Measurements from ENCODE around the gene CTNND2. TPM values are rescaled to one million over a fixed set of nuclear protein-coding genes. Genes with fewer than 3 reads are reported as not detected.

Gene CTNND2
- total RNA-seq, 4 donors from 2014 or later: 0.22 to 2.8 (median 0.39) TPM

- no peak overlapping the region for H3K4me3 ChIP-seq (replicated peaks in 1 of 3)
- H3K9me3 ChIP-seq: no peaks in the 10 kb centered on the region
- H3K27ac ChIP-seq: no peak overlapping the region
- WGBS, 2 donors: 60 to 71% methylated on average over 3 of the region's 3 CpGs
- H3K36me3 ChIP-seq: no peaks in the 10 kb centered on the region
- no peak for DNase-seq
- no peaks in the 10 kb centered on the region for H3K4me1 ChIP-seq
- TF ChIP-seq, protein P1, sequence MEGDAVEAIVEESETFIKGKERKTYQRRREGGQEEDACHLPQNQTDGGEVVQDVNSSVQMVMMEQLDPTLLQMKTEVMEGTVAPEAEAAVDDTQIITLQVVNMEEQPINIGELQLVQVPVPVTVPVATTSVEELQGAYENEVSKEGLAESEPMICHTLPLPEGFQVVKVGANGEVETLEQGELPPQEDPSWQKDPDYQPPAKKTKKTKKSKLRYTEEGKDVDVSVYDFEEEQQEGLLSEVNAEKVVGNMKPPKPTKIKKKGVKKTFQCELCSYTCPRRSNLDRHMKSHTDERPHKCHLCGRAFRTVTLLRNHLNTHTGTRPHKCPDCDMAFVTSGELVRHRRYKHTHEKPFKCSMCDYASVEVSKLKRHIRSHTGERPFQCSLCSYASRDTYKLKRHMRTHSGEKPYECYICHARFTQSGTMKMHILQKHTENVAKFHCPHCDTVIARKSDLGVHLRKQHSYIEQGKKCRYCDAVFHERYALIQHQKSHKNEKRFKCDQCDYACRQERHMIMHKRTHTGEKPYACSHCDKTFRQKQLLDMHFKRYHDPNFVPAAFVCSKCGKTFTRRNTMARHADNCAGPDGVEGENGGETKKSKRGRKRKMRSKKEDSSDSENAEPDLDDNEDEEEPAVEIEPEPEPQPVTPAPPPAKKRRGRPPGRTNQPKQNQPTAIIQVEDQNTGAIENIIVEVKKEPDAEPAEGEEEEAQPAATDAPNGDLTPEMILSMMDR (IDR thresholded peaks at IDR 0.05): no peak
- TF ChIP-seq POLR2A (IDR thresholded peaks at IDR 0.05): no peak
- no peaks in the 10 kb centered on the region for H3K27me3 ChIP-seq
- intact Hi-C loops (cut with DNase I): no loop called here
These were observed 111.6 kb downstream of the CTNND2 start for GRCh38 chr5:11792621-11793020.

DNA sequence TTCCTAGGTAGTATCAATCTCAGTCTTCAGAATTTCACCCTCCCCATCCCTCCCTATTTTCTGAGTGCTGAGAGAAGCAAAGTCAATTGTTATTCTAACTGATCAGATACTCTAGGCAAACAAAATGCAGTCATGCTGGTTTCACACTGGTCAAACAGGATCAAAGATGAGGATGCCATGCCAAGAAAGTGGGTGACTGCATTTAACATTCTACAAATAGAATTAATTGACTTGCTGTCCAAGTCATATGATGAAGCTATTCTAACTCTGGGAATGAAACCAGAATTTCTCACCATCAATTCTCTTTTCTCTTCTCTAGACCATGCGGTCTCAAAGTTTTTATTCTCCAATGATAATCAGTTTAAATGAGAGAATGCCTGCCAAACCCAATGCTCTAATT, 112.5 kb downstream of the CTNND2 start:
- no peaks in the 10 kb centered on the region for H3K27me3 ChIP-seq
- WGBS, 2 donors: 63% methylated on average over 1 of the region's 1 CpG
- no peak overlapping the region for H3K4me3 ChIP-seq (replicated peaks in 1 of 3)
- intact Hi-C loops (cut with DNase I): no loop called here
- no peaks in the 10 kb centered on the region for H3K9me3 ChIP-seq
- no peaks in the 10 kb centered on the region for H3K4me1 ChIP-seq
- TF ChIP-seq, protein P1 (IDR thresholded peaks at IDR 0.05): no peak
- TF ChIP-seq POLR2A (IDR thresholded peaks at IDR 0.05): no peak
- peak; percentile 11 to 28 for DNase-seq
- no peak overlapping the region for H3K27ac ChIP-seq
- no peaks in the 10 kb centered on the region for H3K36me3 ChIP-seq

GRCh38 chr5:11790201-11790600, 114.0 kb downstream of the CTNND2 start:
- 47 to 49% methylated on average over 2 of the region's 2 CpGs for WGBS, 2 donors
- no peak for DNase-seq
- Histone ChIP-seq H3K9me3 (no peaks in the 10 kb centered on the region), H3K36me3 (no peaks in the 10 kb centered on the region), H3K27ac (no peak overlapping the region), H3K4me1 (no peaks in the 10 kb centered on the region), H3K4me3 (replicated peaks in 1 of 3) (no peak overlapping the region), H3K27me3 (no peaks in the 10 kb centered on the region)
- no peak for TF ChIP-seq POLR2A (IDR thresholded peaks at IDR 0.05)
- TF ChIP-seq, protein P1 (IDR thresholded peaks at IDR 0.05): no peak
- intact Hi-C loops (cut with DNase I): no loop called here

DNA sequence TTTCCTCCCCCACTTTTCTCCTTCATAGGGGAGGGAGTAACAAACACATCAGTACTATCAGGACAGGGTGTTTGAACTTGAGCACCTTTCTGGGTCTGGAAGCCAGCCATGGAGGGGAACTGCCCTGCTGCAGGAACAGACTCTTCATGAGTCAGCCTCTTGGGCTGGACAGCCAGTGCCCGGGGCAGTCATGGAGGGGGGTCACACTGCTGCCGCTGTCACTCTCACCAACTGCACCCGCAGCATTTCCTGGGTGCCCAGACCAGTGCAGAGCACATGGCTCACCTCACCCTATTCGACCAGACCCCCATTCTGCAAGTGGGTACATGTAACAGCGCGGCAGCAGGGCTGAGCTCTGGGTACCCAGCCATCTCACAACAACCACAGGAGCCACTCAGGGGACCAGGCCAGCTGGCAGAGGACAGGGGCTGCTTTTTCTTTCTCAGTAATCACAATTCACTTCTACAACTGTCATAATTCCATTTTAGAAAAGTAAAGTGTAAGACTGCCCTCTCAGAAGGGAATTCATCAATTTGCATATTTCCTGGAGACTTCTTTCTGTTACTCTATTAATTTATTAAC, 118.4 kb downstream of the CTNND2 start:
- Histone ChIP-seq H3K27me3 (no peaks in the 10 kb centered on the region), H3K36me3 (no peaks in the 10 kb centered on the region), H3K4me1 (no peaks in the 10 kb centered on the region), H3K27ac (no peak overlapping the region), H3K4me3 (replicated peaks in 1 of 3) (no peak overlapping the region), H3K9me3 (no peaks in the 10 kb centered on the region)
- WGBS, 2 donors: 78 to 94% methylated on average over 3 to 6 of the region's 6 CpGs
- intact Hi-C loops (cut with DNase I): no loop called here
- peak; percentile 21 to 57 for DNase-seq
- TF ChIP-seq, protein P1 (IDR thresholded peaks at IDR 0.05): no peak
- no peak for TF ChIP-seq POLR2A (IDR thresholded peaks at IDR 0.05)

DNA sequence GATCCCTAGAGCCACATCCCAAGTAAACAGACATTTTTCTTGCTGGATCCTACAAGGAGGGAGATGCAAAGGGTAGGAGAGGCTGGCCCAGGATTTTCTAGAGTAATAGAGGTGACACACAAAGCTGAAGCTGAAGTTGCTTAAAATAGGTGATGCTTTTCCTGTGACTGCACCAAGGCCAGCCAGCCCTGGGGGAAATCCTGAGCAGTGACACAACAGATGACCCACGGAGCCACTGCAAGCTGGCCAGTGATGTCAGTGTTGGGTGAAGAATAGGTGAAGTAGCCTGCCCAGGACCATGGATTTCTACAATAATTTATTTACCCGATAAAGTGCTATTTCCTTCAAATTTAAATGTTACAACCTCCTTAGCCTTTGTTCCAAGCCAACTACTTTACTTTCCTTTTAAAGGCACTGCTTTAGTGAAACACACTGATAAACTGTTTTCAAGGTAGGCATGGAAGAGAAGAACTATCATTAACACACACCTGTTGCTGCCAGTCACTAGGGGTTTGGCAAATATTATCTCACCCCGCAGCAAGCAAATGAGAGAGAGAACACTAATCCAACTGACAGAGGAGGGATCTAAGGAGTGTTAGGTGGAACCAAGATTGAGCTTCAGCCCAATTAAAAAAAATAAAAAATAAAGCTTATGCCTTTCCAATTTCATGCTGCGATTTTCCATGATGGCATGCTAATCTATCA, 123.5 kb downstream of the CTNND2 start:
- H3K4me3 ChIP-seq (replicated peaks in 1 of 3): no peak overlapping the region
- intact Hi-C loops (cut with DNase I): no loop called here
- H3K36me3 ChIP-seq: no peaks in the 10 kb centered on the region
- H3K4me1 ChIP-seq: no peaks in the 10 kb centered on the region
- no peak for DNase-seq
- no peaks in the 10 kb centered on the region for H3K27me3 ChIP-seq
- WGBS, 2 donors: 84 to 93% methylated on average over 4 of the region's 4 CpGs
- TF ChIP-seq, protein P1 (IDR thresholded peaks at IDR 0.05): no peak
- TF ChIP-seq POLR2A (IDR thresholded peaks at IDR 0.05): no peak
- no peaks in the 10 kb centered on the region for H3K9me3 ChIP-seq
- H3K27ac ChIP-seq: no peak overlapping the region

All from thyroid gland (tissue), 4 donors.